ENCODE results near the gene ZNF581.
A peak's percentile ranks its signal among the peaks of the same experiment; 100 is the strongest.

ZNF581 gene

DNA sequence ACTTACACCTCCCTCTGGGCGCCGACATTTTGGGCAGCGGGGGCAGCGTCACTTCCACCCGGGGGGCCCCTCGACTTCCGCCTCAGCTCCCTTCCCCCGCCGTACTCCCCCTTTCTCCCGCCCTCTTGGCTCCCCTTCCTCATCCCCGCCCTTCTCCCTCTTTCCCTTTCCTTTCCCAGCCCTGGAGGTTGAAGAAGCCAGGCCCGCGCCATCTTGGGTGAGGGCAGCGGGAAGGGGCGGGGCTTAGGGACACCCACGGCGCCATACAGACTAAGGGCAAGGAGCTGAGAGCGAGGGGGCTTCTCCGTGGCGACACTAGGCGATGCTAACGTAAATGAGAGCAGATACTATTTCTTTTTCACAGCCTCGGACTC, 44.0 kb upstream of the ZNF581 start, which contains the start of gene FIZ1 (continued):
- peak; percentile 99 for TF ChIP-seq ZBTB10 (tag by site-specific recombination; IDR thresholded peaks at IDR 0.05)
- TF ChIP-seq, protein P1, sequence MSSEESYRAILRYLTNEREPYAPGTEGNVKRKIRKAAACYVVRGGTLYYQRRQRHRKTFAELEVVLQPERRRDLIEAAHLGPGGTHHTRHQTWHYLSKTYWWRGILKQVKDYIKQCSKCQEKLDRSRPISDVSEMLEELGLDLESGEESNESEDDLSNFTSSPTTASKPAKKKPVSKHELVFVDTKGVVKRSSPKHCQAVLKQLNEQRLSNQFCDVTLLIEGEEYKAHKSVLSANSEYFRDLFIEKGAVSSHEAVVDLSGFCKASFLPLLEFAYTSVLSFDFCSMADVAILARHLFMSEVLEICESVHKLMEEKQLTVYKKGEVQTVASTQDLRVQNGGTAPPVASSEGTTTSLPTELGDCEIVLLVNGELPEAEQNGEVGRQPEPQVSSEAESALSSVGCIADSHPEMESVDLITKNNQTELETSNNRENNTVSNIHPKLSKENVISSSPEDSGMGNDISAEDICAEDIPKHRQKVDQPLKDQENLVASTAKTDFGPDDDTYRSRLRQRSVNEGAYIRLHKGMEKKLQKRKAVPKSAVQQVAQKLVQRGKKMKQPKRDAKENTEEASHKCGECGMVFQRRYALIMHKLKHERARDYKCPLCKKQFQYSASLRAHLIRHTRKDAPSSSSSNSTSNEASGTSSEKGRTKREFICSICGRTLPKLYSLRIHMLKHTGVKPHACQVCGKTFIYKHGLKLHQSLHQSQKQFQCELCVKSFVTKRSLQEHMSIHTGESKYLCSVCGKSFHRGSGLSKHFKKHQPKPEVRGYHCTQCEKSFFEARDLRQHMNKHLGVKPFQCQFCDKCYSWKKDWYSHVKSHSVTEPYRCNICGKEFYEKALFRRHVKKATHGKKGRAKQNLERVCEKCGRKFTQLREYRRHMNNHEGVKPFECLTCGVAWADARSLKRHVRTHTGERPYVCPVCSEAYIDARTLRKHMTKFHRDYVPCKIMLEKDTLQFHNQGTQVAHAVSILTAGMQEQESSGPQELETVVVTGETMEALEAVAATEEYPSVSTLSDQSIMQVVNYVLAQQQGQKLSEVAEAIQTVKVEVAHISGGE (tag by site-specific recombination; conservative IDR thresholded peaks at IDR 0.05; ENCODE audit: low read depth), result peak; percentile 94
- TF ChIP-seq KLF1 (tag by site-specific recombination; IDR thresholded peaks at IDR 0.05), result peak; percentile 71
- TF ChIP-seq, protein P2, sequence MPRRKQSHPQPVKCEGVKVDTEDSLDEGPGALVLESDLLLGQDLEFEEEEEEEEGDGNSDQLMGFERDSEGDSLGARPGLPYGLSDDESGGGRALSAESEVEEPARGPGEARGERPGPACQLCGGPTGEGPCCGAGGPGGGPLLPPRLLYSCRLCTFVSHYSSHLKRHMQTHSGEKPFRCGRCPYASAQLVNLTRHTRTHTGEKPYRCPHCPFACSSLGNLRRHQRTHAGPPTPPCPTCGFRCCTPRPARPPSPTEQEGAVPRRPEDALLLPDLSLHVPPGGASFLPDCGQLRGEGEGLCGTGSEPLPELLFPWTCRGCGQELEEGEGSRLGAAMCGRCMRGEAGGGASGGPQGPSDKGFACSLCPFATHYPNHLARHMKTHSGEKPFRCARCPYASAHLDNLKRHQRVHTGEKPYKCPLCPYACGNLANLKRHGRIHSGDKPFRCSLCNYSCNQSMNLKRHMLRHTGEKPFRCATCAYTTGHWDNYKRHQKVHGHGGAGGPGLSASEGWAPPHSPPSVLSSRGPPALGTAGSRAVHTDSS (tag by site-specific recombination; IDR thresholded peaks at IDR 0.05), result peak; percentile 62
- TF ChIP-seq IKZF3 (tag by site-specific recombination; IDR thresholded peaks at IDR 0.05), result peak; percentile 100
- TF ChIP-seq ZNF394 (tag by site-specific recombination; IDR thresholded peaks at IDR 0.05; ENCODE audit: borderline replicate concordance), result peak; percentile 46; the same call in 1 of the 2 replicates
- no peak for TF ChIP-seq GFI1B (tag by site-specific recombination; IDR thresholded peaks at IDR 0.05)
- TF ChIP-seq, protein P3, sequence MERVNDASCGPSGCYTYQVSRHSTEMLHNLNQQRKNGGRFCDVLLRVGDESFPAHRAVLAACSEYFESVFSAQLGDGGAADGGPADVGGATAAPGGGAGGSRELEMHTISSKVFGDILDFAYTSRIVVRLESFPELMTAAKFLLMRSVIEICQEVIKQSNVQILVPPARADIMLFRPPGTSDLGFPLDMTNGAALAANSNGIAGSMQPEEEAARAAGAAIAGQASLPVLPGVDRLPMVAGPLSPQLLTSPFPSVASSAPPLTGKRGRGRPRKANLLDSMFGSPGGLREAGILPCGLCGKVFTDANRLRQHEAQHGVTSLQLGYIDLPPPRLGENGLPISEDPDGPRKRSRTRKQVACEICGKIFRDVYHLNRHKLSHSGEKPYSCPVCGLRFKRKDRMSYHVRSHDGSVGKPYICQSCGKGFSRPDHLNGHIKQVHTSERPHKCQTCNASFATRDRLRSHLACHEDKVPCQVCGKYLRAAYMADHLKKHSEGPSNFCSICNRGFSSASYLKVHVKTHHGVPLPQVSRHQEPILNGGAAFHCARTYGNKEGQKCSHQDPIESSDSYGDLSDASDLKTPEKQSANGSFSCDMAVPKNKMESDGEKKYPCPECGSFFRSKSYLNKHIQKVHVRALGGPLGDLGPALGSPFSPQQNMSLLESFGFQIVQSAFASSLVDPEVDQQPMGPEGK (tag by site-specific recombination; IDR thresholded peaks at IDR 0.05), result peak; percentile 98
- TF ChIP-seq ZNF623 (tag by site-specific recombination; IDR thresholded peaks at IDR 0.05), result 0 out of 2 replicates have a peak, but pooled peaks have one; percentile 6
- TF ChIP-seq, protein P4, sequence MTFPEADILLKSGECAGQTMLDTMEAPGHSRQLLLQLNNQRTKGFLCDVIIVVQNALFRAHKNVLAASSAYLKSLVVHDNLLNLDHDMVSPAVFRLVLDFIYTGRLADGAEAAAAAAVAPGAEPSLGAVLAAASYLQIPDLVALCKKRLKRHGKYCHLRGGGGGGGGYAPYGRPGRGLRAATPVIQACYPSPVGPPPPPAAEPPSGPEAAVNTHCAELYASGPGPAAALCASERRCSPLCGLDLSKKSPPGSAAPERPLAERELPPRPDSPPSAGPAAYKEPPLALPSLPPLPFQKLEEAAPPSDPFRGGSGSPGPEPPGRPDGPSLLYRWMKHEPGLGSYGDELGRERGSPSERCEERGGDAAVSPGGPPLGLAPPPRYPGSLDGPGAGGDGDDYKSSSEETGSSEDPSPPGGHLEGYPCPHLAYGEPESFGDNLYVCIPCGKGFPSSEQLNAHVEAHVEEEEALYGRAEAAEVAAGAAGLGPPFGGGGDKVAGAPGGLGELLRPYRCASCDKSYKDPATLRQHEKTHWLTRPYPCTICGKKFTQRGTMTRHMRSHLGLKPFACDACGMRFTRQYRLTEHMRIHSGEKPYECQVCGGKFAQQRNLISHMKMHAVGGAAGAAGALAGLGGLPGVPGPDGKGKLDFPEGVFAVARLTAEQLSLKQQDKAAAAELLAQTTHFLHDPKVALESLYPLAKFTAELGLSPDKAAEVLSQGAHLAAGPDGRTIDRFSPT (tag by site-specific recombination; IDR thresholded peaks at IDR 0.05), result peak; percentile 66; the same call in 1 of the 2 replicates
- TF ChIP-seq ZNF629 (tag by site-specific recombination; IDR thresholded peaks at IDR 0.05), result peak; percentile 83
- TF ChIP-seq ZFHX2 (tag by site-specific recombination; conservative IDR thresholded peaks at IDR 0.05), result peak; percentile 81
- 0 out of 2 replicates have a peak, but pooled peaks have one; percentile 6 for TF ChIP-seq ZFP69B (tag by site-specific recombination; IDR thresholded peaks at IDR 0.05)
- no peak for TF ChIP-seq ZNF37A (tag by site-specific recombination; IDR thresholded peaks at IDR 0.05)
- TF ChIP-seq ZNF433 (tag by site-specific recombination; IDR thresholded peaks at IDR 0.05; ENCODE audit: low read depth), result no peak
- TF ChIP-seq, protein P5, sequence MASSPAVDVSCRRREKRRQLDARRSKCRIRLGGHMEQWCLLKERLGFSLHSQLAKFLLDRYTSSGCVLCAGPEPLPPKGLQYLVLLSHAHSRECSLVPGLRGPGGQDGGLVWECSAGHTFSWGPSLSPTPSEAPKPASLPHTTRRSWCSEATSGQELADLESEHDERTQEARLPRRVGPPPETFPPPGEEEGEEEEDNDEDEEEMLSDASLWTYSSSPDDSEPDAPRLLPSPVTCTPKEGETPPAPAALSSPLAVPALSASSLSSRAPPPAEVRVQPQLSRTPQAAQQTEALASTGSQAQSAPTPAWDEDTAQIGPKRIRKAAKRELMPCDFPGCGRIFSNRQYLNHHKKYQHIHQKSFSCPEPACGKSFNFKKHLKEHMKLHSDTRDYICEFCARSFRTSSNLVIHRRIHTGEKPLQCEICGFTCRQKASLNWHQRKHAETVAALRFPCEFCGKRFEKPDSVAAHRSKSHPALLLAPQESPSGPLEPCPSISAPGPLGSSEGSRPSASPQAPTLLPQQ (tag by site-specific recombination; IDR thresholded peaks at IDR 0.05), result peak; percentile 38; the same call in 1 of the 2 replicates
- no peak for TF ChIP-seq ZNF677 (tag by site-specific recombination; IDR thresholded peaks at IDR 0.05)
- peak; percentile 68; the same call in 1 of the 2 replicates for TF ChIP-seq WT1 (tag by site-specific recombination; IDR thresholded peaks at IDR 0.05)
- no peak for TF ChIP-seq ZNF624 (tag by site-specific recombination; IDR thresholded peaks at IDR 0.05)
- TF ChIP-seq ZNF223 (tag by site-specific recombination; IDR thresholded peaks at IDR 0.05), result no peak
- peak; percentile 15; the same call in 1 of the 2 replicates for TF ChIP-seq ZNF501 (tag by site-specific recombination; IDR thresholded peaks at IDR 0.05)
- peak; percentile 79 for TF ChIP-seq ZBTB21 (tag by site-specific recombination; IDR thresholded peaks at IDR 0.05)
- no peak for TF ChIP-seq ZNF660 (tag by site-specific recombination; IDR thresholded peaks at IDR 0.05)
- TF ChIP-seq ZBTB20 (tag by site-specific recombination; IDR thresholded peaks at IDR 0.05), result peak; percentile 92
- TF ChIP-seq EGR2 (tag by site-specific recombination; IDR thresholded peaks at IDR 0.05; ENCODE audit: low read depth), result peak; percentile 85
- TF ChIP-seq GLIS1 (tag by site-specific recombination; IDR thresholded peaks at IDR 0.05), result peak; percentile 83
- TF ChIP-seq ZBTB8A (tag by site-specific recombination; IDR thresholded peaks at IDR 0.05), result peak; percentile 43; the same call in 1 of the 2 replicates
- TF ChIP-seq SP2 (tag by site-specific recombination; IDR thresholded peaks at IDR 0.05), result peak; percentile 77
